Fibroblast of lung (primary cell): ENCODE data around the gene NLGN1. TPM values are rescaled to one million over a fixed set of nuclear protein-coding genes. Genes with fewer than 3 reads are reported as not detected.

Source experiments
- DNase-seq, 2 donors: peaks; one replicate each; pipeline versions ENCODE4 v3.0.0 to v3.0.0-alpha.2; 2010; ENCODE audit warnings: low read depth in 2 of 2
- H2AFZ ChIP-seq: 2 replicates; pipeline ENCODE4 v1.5.1; 2012; ENCODE audit warnings: low read length, control low read depth, inconsistent platforms
- H3K27ac ChIP-seq: 2 replicates; pipeline ENCODE4 v1.5.1; 2011; ENCODE audit warnings: low read length, control low read depth; ENCODE audit not compliant: insufficient read depth
- H3K27me3 ChIP-seq: 2 replicates; pipeline ENCODE4 v1.5.1; 2011; ENCODE audit warnings: mild to moderate bottlenecking, low read length; ENCODE audit not compliant: control insufficient read depth, insufficient read depth
- H3K36me3 ChIP-seq: 2 replicates; pipeline ENCODE4 v1.5.1; 2011; ENCODE audit warnings: low read length; ENCODE audit not compliant: control insufficient read depth, insufficient read depth
- H3K4me1 ChIP-seq: 2 replicates; pipeline ENCODE4 v1.5.1; 2011; ENCODE audit warnings: low read length; ENCODE audit not compliant: control insufficient read depth, insufficient read depth; ENCODE audit errors: extremely low read depth
- H3K4me2 ChIP-seq: 2 replicates; pipeline ENCODE4 v1.5.1; 2011; ENCODE audit warnings: low read length, control low read depth; ENCODE audit not compliant: insufficient read depth; ENCODE audit errors: extremely low read depth
- H3K4me3 ChIP-seq, 4 experiments: fragments of 200-600 bp in 1 of 4; sonication (generic) in 1 of 4; replicated peaks in 1 of 4; 2 replicates each; pipeline ENCODE4 v1.5.1; 2011 to 2016; ENCODE audit warnings: low read length in 4 of 4, low read depth in 3 of 4, mild to moderate bottlenecking in 3 of 4, control low read depth in 2 of 4, inconsistent platforms in 1 of 4, mixed read lengths in 1 of 4; ENCODE audit not compliant: insufficient read depth in 1 of 4; ENCODE audit errors: control extremely low read depth in 1 of 4
- H3K79me2 ChIP-seq: 2 replicates; pipeline ENCODE4 v1.5.1; 2012; ENCODE audit warnings: mild to moderate bottlenecking, low read length, inconsistent platforms; ENCODE audit not compliant: control insufficient read depth, insufficient read depth
- H3K9ac ChIP-seq: 2 replicates; pipeline ENCODE4 v1.5.1; 2011; ENCODE audit warnings: mild to moderate bottlenecking, low read length, control low read depth; ENCODE audit not compliant: insufficient read depth
- H3K9me3 ChIP-seq: 2 replicates; pipeline ENCODE4 v1.5.1; 2012; ENCODE audit warnings: low read depth, low read length; ENCODE audit not compliant: control insufficient read depth, insufficient read depth
- H4K20me1 ChIP-seq: 2 replicates; pipeline ENCODE4 v1.5.1; 2011; ENCODE audit warnings: low read length; ENCODE audit not compliant: control insufficient read depth, insufficient read depth; ENCODE audit errors: extremely low read depth
- EZH2 ChIP-seq: IDR thresholded peaks from 2 replicates; pipeline ENCODE4 v1.5.1; 2012; ENCODE audit warnings: low read length, control low read depth, mild to moderate bottlenecking; ENCODE audit errors: missing control alignments
- polyA plus RNA-seq, 2 donors: library from polyadenylated mRNA; depleted of rRNA in 1 of 2; stranded (reverse) in 1 of 2; unstranded in 1 of 2; fragments of >200 nt; gene quantifications; 2 replicates each; pipeline ENCODE4 v1.2.1, GENCODE V29; 2011 to 2012; ENCODE audit warnings: missing spikeins in 1 of 2
- total RNA-seq: library from RNA; depleted of rRNA; stranded (reverse); fragments of >200 nt; gene quantifications from 2 replicates; pipeline ENCODE4 v1.2.1, GENCODE V29; 2014
- TF ChIP-seq, protein P1 (sequence below), 2 donors: IDR thresholded peaks in 1 of 2; conservative IDR thresholded peaks in 1 of 2; 1 replicate in 1 of 2; 2 replicates in 1 of 2; pipeline ENCODE4 v1.5.1; 2011 to 2012; ENCODE audit warnings: low read length in 2 of 2, control low read depth in 1 of 2, inconsistent platforms in 1 of 2, low read depth in 1 of 2, mild to moderate bottlenecking in 1 of 2

NLGN1 gene
- total and polyA plus RNA-seq, 2 donors (not counting 1 experiment from before 2014, with no cell fraction given), result 0.61 to 2.1 TPM

DNA sequence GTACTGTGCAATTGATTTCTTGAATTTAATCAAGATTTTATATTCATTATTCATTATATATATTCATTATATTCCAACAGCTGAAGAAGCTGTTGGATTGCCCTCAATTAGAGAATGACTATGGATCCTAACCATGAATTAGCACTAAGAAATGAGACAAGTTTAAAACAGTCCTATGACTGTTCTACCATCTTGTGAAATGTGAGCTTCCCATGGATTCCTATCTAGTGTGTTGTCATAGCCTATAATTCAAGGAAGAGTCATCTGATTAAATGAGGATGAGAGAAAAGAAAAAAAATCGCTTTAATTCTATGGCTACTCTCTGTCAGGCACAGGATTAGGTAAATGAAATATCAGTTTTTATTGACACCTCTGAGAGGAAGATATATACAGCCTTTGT lies 765.0 kb downstream of the NLGN1 start:
- no peak overlapping the region for H3K27ac ChIP-seq
- no peaks in the 10 kb centered on the region for H3K27me3 ChIP-seq
- no peaks in the 10 kb centered on the region for H3K36me3 ChIP-seq
- no peaks in the 10 kb centered on the region for H3K4me1 ChIP-seq
- no peak overlapping the region for H3K9ac ChIP-seq
- DNase-seq, result peak; percentile 3 to 10
- no peak for TF ChIP-seq EZH2
- TF ChIP-seq, protein P1, sequence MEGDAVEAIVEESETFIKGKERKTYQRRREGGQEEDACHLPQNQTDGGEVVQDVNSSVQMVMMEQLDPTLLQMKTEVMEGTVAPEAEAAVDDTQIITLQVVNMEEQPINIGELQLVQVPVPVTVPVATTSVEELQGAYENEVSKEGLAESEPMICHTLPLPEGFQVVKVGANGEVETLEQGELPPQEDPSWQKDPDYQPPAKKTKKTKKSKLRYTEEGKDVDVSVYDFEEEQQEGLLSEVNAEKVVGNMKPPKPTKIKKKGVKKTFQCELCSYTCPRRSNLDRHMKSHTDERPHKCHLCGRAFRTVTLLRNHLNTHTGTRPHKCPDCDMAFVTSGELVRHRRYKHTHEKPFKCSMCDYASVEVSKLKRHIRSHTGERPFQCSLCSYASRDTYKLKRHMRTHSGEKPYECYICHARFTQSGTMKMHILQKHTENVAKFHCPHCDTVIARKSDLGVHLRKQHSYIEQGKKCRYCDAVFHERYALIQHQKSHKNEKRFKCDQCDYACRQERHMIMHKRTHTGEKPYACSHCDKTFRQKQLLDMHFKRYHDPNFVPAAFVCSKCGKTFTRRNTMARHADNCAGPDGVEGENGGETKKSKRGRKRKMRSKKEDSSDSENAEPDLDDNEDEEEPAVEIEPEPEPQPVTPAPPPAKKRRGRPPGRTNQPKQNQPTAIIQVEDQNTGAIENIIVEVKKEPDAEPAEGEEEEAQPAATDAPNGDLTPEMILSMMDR (conservative IDR thresholded peaks at IDR 0.05 in 1 of 2, IDR thresholded peaks at IDR 0.05 in 1 of 2; ENCODE audit: low read depth in 1 of 2, low read length in 2 of 2), result no peak
- no peaks in the 10 kb centered on the region for H3K9me3 ChIP-seq
- no peak overlapping the region for H3K4me3 ChIP-seq
- H2AFZ ChIP-seq, result no peak overlapping the region
- H3K4me2 ChIP-seq, result no peak overlapping the region
- H4K20me1 ChIP-seq, result no peaks in the 10 kb centered on the region
- H3K79me2 ChIP-seq, result no peaks in the 10 kb centered on the region

DNA sequence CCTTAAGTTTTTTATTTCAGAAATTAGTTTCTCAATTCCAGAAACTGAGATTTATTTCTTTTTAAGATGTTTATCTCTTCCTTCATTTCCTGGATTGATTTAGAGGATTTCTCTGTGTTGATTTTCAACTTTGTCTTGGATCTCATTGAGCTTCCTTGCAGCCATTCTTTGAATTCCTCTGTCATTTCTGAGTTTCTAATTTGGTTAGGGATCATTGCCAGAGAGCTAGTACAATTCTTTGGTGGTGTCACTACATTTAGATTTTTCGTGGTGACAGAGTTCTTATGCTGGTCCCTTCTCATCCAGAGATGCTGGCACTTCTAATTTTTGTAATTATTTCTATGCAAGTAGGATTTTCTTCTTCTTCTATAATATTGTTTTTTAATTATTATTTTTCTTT lies 770.5 kb downstream of the NLGN1 start:
- Histone ChIP-seq H3K9me3 (no peaks in the 10 kb centered on the region), H3K36me3 (no peaks in the 10 kb centered on the region), H3K27ac (no peak overlapping the region), H3K4me2 (no peak overlapping the region), H2AFZ (no peak overlapping the region), H3K79me2 (no peaks in the 10 kb centered on the region), H4K20me1 (no peaks in the 10 kb centered on the region), H3K27me3 (no peaks in the 10 kb centered on the region), H3K4me1 (no peaks in the 10 kb centered on the region), H3K9ac (no peak overlapping the region), H3K4me3 (no peak overlapping the region)
- TF ChIP-seq EZH2, result no peak
- TF ChIP-seq, protein P1 (conservative IDR thresholded peaks at IDR 0.05 in 1 of 2, IDR thresholded peaks at IDR 0.05 in 1 of 2; ENCODE audit: low read depth in 1 of 2, low read length in 2 of 2), result no peak
- peak in 1 of 2 donors; percentile 13 for DNase-seq

DNA sequence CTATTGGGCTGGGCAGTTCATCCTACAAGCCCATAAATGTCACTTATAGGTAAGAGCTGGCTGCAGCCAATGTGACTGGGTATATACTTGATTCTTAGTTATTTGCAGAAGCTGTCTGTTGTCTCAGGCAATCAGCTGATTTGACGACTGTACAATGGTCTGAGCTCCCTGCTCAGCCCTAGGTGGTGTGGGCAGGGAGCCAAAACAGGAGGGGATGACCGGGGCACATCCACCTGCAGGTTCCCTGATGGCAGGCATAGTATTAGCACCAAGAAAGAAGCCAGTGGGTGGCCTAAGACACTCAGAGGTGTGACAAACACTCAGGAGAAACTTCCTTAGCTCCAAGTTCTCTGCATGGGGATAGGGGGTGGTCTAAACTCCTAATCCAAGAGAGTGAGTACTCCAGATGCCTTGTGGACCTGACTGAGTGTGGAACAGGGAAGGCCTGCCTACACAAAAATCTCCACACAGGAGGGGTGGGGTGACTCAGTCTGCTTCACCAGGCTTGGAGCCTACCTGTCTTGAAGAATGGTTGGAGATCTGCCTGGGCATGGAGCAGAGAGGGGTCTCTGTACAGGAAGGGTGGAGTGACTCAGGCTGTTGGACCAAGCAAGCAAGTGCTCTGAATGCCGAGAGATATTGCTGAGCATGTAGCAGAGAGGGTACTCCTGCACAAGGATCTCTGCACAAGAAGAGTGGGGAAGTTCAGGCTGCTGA lies 771.2 kb downstream of the NLGN1 start:
- Histone ChIP-seq H3K36me3 (no peaks in the 10 kb centered on the region), H3K9me3 (no peaks in the 10 kb centered on the region), H4K20me1 (no peaks in the 10 kb centered on the region), H3K4me3 (no peak overlapping the region), H3K4me1 (no peaks in the 10 kb centered on the region), H3K9ac (no peak overlapping the region), H3K27ac (no peak overlapping the region), H3K27me3 (no peaks in the 10 kb centered on the region), H3K79me2 (no peaks in the 10 kb centered on the region), H3K4me2 (no peak overlapping the region), H2AFZ (no peak overlapping the region)
- no peak for DNase-seq
- TF ChIP-seq, protein P1 (conservative IDR thresholded peaks at IDR 0.05 in 1 of 2, IDR thresholded peaks at IDR 0.05 in 1 of 2; ENCODE audit: low read depth in 1 of 2, low read length in 2 of 2), result no peak
- TF ChIP-seq EZH2, result no peak
